H9 (cell line): ENCODE results near the gene RASAL1. TPM values are rescaled to one million over a fixed set of nuclear protein-coding genes. Genes with fewer than 3 reads are reported as not detected.

Experiments
- DNase-seq: peaks from one replicate; pipeline ENCODE4 v3.0.0-alpha.2; 2017
- H2AFZ ChIP-seq: one replicate; pipeline ENCODE4 v1.6.1; 2013; ENCODE audit warnings: mild to moderate bottlenecking, low read length, control low read depth, moderate library complexity
- H2AK5ac ChIP-seq: 2 replicates; pipeline ENCODE4 v1.6.1; 2013; ENCODE audit warnings: low read length, control low read depth, mixed read lengths; ENCODE audit not compliant: insufficient read length
- H2BK120ac ChIP-seq: one replicate; pipeline ENCODE4 v1.6.1; 2013; ENCODE audit warnings: low read depth, mild to moderate bottlenecking, low read length, control low read depth, inconsistent platforms; ENCODE audit not compliant: poor library complexity, severe bottlenecking
- H2BK12ac ChIP-seq: 2 replicates; pipeline ENCODE4 v1.6.1; 2013; ENCODE audit warnings: low read length, control low read depth, mixed read lengths, low read depth; ENCODE audit not compliant: insufficient read length
- H2BK15ac ChIP-seq: 2 replicates; pipeline ENCODE4 v1.6.1; 2013; ENCODE audit warnings: low read depth, low read length, control low read depth
- H2BK20ac ChIP-seq: one replicate; pipeline ENCODE4 v1.6.1; 2013; ENCODE audit warnings: low read depth, mild to moderate bottlenecking, low read length, control low read depth, inconsistent platforms; ENCODE audit not compliant: poor library complexity, severe bottlenecking
- H2BK5ac ChIP-seq: 2 replicates; pipeline ENCODE4 v1.6.1; 2013; ENCODE audit warnings: low read length, control low read depth, mixed read lengths; ENCODE audit not compliant: insufficient read length
- H3K14ac ChIP-seq: 2 replicates; pipeline ENCODE4 v1.6.1; 2013; ENCODE audit warnings: low read length, control low read depth; ENCODE audit not compliant: insufficient read depth
- H3K18ac ChIP-seq: 2 replicates; pipeline ENCODE4 v1.6.1; 2013; ENCODE audit warnings: low read depth, mild to moderate bottlenecking, mixed read lengths, low read length, control low read depth; ENCODE audit not compliant: insufficient read length
- H3K23ac ChIP-seq: 2 replicates; pipeline ENCODE4 v1.6.1; 2013; ENCODE audit warnings: low read length, control low read depth, mixed read lengths, low read depth; ENCODE audit not compliant: insufficient read length
- H3K23me2 ChIP-seq: 2 replicates; pipeline ENCODE4 v1.6.1; 2013; ENCODE audit warnings: low read depth, mild to moderate bottlenecking, mixed read lengths, low read length, control low read depth; ENCODE audit not compliant: insufficient read length, poor library complexity, severe bottlenecking
- H3K27ac ChIP-seq: 2 replicates; pipeline ENCODE4 v1.5.1; 2013; ENCODE audit warnings: low read length, control low read depth, mixed read lengths, low read depth; ENCODE audit not compliant: insufficient read length
- H3K27me3 ChIP-seq: 2 replicates; pipeline ENCODE4 v1.6.1; 2013; ENCODE audit warnings: low read length, control low read depth, inconsistent platforms; ENCODE audit not compliant: insufficient read depth
- H3K4ac ChIP-seq: 2 replicates; pipeline ENCODE4 v1.6.1; 2013; ENCODE audit warnings: low read depth, mild to moderate bottlenecking, control low read depth, inconsistent platforms, low read length, moderate library complexity
- H3K4me1 ChIP-seq: 2 replicates; pipeline ENCODE4 v1.6.1; 2013; ENCODE audit warnings: low read length, control low read depth, inconsistent platforms; ENCODE audit not compliant: insufficient read depth
- H3K4me2 ChIP-seq: 2 replicates; pipeline ENCODE4 v1.6.1; 2013; ENCODE audit warnings: low read length, control low read depth, mixed read lengths; ENCODE audit not compliant: insufficient read length, insufficient read depth
- H3K56ac ChIP-seq: 2 replicates; pipeline ENCODE4 v1.6.1; 2013; ENCODE audit warnings: low read depth, mild to moderate bottlenecking, mixed read lengths, low read length, control low read depth; ENCODE audit not compliant: insufficient read length
- H3K79me1 ChIP-seq: 2 replicates; pipeline ENCODE4 v1.6.1; 2013; ENCODE audit warnings: low read depth, mild to moderate bottlenecking, moderate library complexity, low read length, control low read depth, inconsistent platforms; ENCODE audit not compliant: insufficient read depth, poor library complexity, severe bottlenecking
- H3K79me2 ChIP-seq: 2 replicates; pipeline ENCODE4 v1.6.1; 2013; ENCODE audit warnings: low read length, control low read depth, inconsistent platforms; ENCODE audit not compliant: insufficient read depth
- H3K9ac ChIP-seq: 2 replicates; pipeline ENCODE4 v1.6.1; 2013; ENCODE audit warnings: low read length, control low read depth, mixed read lengths; ENCODE audit not compliant: insufficient read length; ENCODE audit errors: extremely low read depth
- H3K9me3 ChIP-seq: one replicate; pipeline ENCODE4 v1.6.1; 2013; ENCODE audit warnings: low read depth, low read length, inconsistent platforms; ENCODE audit not compliant: control insufficient read depth
- H3T11ph ChIP-seq: one replicate; pipeline ENCODE4 v1.6.1; 2013; ENCODE audit warnings: mild to moderate bottlenecking, low read length, control low read depth, inconsistent platforms
- H4K20me1 ChIP-seq: one replicate; pipeline ENCODE4 v1.6.1; 2013; ENCODE audit not compliant: control insufficient read depth, insufficient read length, insufficient read depth
- H4K5ac ChIP-seq: 2 replicates; pipeline ENCODE4 v1.6.1; 2013; ENCODE audit warnings: low read depth, mild to moderate bottlenecking, mixed read lengths, low read length, control low read depth; ENCODE audit not compliant: insufficient read length
- H4K8ac ChIP-seq: replicated peaks from 2 replicates; pipeline ENCODE4 v1.6.1; 2013; ENCODE audit warnings: low read length, control low read depth, mixed read lengths, low read depth; ENCODE audit not compliant: insufficient read length
- H4K91ac ChIP-seq: 2 replicates; pipeline ENCODE4 v1.6.1; 2013; ENCODE audit warnings: low read depth, mild to moderate bottlenecking, moderate library complexity, mixed read lengths, low read length, control low read depth; ENCODE audit not compliant: insufficient read length
- H3K27ac Mint-ChIP-seq, 3 experiments: 2 replicates in 2 of 3; 3 replicates in 1 of 3; pipeline ENCODE4 v1.8.0; 2020 to 2021; ENCODE audit warnings: mixed read lengths in 3 of 3, mild to moderate bottlenecking in 1 of 3, moderate library complexity in 1 of 3
- H3K27me3 Mint-ChIP-seq: 2 replicates; pipeline ENCODE4 v1.8.0; 2021; ENCODE audit warnings: low read depth, mild to moderate bottlenecking, moderate library complexity, mixed read lengths
- H3K36me3 Mint-ChIP-seq, 3 experiments: 2 replicates in 2 of 3; 3 replicates in 1 of 3; pipeline ENCODE4 v1.8.0; 2020 to 2021; ENCODE audit warnings: low read depth in 3 of 3, mixed read lengths in 3 of 3; ENCODE audit not compliant: insufficient read depth in 1 of 3
- H3K4me1 Mint-ChIP-seq, 2 experiments: 2 replicates each; pipeline ENCODE4 v1.8.0; 2020; ENCODE audit warnings: mixed read lengths in 2 of 2
- H3K4me3 Mint-ChIP-seq, 2 experiments: 2 replicates in 1 of 2; 3 replicates in 1 of 2; pipeline ENCODE4 v1.8.0; 2020 to 2021; ENCODE audit warnings: mild to moderate bottlenecking in 2 of 2, mixed read lengths in 2 of 2, moderate library complexity in 1 of 2
- H3K9me3 Mint-ChIP-seq, 2 experiments: 2 replicates in 1 of 2; 3 replicates in 1 of 2; pipeline ENCODE4 v1.8.0; 2020; ENCODE audit warnings: mild to moderate bottlenecking in 2 of 2, mixed read lengths in 2 of 2, moderate library complexity in 1 of 2
- WGBS: extraction: QIAGEN DNeasy Blood & Tissue Kit; methylation state at CpG from one replicate; pipeline ENCODE4 v1.1.7; 2013; ENCODE audit warnings: missing lambda C conversion rate, low lambda C conversion rate, mixed read lengths; ENCODE audit not compliant: insufficient read length; ENCODE audit errors: extremely low coverage; 5-methylcytosine and 5-hydroxymethylcytosine counted together
- total RNA-seq: library from RNA; stranded (reverse); gene quantifications from 2 replicates; pipeline ENCODE4 v1.2.1, GENCODE V29; 2021
- TF ChIP-seq, protein P1 (sequence below): fragments of 200-600 bp; sonication (generic); conservative IDR thresholded peaks from 3 replicates; pipeline ENCODE4 v1.8.0; 2021; ENCODE audit warnings: antibody characterized with exemption, mild to moderate bottlenecking

Gene RASAL1
- total RNA-seq, 1 experiment from 2014 or later, result 2.3 TPM

DNA sequence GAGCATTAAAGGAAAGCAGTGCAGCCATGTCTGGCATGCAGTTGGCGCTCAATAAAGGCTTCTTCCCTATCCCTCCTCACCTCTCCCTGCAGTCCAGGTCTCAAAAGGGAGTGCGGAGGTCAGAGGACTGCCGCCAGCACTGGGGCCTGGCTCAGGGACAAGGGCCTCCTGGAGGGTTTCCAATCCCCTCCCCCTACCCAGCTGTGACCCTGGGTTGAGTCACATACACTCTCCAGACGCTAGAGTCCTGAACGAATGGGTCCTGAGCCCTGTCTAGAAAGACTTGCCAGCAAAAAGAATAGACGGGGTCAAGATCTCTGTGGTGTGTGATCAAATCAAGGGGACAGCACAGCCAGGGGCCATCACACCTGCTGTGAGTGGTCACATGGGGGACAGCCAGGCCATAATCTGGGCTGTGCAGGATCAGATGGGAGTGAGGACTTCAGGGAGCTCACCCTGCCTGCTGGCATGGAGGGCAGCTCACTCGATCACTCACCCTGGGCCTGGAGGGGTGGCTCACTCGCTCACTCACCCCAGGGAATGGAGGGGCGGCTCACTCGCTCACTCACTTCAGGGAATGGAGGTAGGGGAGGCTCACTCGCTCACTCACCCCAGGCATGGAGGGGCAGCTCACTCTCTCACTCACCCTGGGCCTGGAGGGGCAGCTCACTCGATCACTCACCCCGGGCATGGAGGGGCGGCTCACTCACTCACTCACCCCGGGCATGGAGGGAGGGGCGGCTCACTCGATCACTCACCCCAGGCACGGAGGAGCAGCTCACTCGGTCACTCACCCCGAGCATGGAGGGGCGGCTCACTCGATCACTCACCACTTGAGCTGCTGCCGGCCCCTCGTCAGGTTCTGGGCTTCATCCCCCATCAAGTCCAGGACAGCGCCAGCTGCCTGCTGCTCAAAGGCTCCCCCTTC lies 26.8 kb upstream of the RASAL1 start:
- Histone ChIP-seq H3T11ph (no peak overlapping the region), H3K4ac (no peak overlapping the region), H2AFZ (no peak overlapping the region), H2BK12ac (no peak overlapping the region), H2BK20ac (no peak overlapping the region), H3K27ac (no peak overlapping the region), H4K20me1 (no peaks in the 10 kb centered on the region), H3K9me3 (no peaks in the 10 kb centered on the region), H3K27me3 (no peaks in the 10 kb centered on the region), H3K23ac (no peak overlapping the region), H2AK5ac (no peak overlapping the region), H3K56ac (no peak overlapping the region), H3K18ac (no peak overlapping the region), H3K14ac (no peak overlapping the region; the same call in 1 of the 2 replicates), H3K79me1 (no peaks in the 10 kb centered on the region), H3K23me2 (peaks cover 3% of the 10 kb centered on the region), H4K8ac (no peak overlapping the region), H3K4me2 (peak overlapping the region; percentile 37), H2BK120ac (no peak overlapping the region), H3K4me1 (no peaks in the 10 kb centered on the region), H4K5ac (no peak overlapping the region), H3K9ac (no peak overlapping the region), H3K79me2 (no peaks in the 10 kb centered on the region), H4K91ac (no peak overlapping the region), H2BK15ac (no peak overlapping the region), H2BK5ac (no peak overlapping the region)
- Mint-ChIP-seq H3K4me1 (peaks cover 11 to 25% of the 10 kb centered on the region in 2 experiments), H3K36me3 (peaks cover 21 to 75% (median 68%) of the 10 kb centered on the region in 3 experiments), H3K27me3 (no peaks in the 10 kb centered on the region; the same call in 1 of the 2 replicates), H3K9me3 (no peaks in the 10 kb centered on the region), H3K4me3 (peak overlapping the region in 1 of 2 experiments; percentile 65; a peak in 1 of 5 replicates), H3K27ac (peak overlapping the region; percentile 55 to 89 (median 79); a peak in 5 of 7 replicates)
- TF ChIP-seq, protein P1, sequence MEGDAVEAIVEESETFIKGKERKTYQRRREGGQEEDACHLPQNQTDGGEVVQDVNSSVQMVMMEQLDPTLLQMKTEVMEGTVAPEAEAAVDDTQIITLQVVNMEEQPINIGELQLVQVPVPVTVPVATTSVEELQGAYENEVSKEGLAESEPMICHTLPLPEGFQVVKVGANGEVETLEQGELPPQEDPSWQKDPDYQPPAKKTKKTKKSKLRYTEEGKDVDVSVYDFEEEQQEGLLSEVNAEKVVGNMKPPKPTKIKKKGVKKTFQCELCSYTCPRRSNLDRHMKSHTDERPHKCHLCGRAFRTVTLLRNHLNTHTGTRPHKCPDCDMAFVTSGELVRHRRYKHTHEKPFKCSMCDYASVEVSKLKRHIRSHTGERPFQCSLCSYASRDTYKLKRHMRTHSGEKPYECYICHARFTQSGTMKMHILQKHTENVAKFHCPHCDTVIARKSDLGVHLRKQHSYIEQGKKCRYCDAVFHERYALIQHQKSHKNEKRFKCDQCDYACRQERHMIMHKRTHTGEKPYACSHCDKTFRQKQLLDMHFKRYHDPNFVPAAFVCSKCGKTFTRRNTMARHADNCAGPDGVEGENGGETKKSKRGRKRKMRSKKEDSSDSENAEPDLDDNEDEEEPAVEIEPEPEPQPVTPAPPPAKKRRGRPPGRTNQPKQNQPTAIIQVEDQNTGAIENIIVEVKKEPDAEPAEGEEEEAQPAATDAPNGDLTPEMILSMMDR, result no peak
- peak; percentile 67 for DNase-seq
- WGBS, result no CpG with 5 or more reads among the region's 25 CpGs
